ENCODE measurements around the gene IFT122.

GRCh38 chr3:129548104-129548965 is 108.3 kb downstream of the IFT122 start:
- TF ChIP-seq CTCF (IDR thresholded peaks at IDR 0.05) (no peak), POLR2AphosphoS5 (IDR thresholded peaks at IDR 0.05) (no peak)
